Activated CD4-positive, alpha-beta T cell treated with anti-CD3 and anti-CD28 coated beads, Interleukin-2, amount 10 ng/mL, durations not matched to agents 7 days and 5 days (primary cell): Measurements from ENCODE around the gene NIPAL3. TPM values are rescaled to one million over a fixed set of nuclear protein-coding genes. Genes with fewer than 3 reads are reported as not detected.

Source experiments
- CTCF ChIA-PET: fragments of 350-600 bp; sonication (Branson Sonifier 250); formaldehyde crosslinking; loops from one replicate; lab custom pipeline; 2021; ENCODE audit warnings: antibody characterized with exemption; lab: Charles Lee
- POLR2A ChIA-PET: fragments of 350-600 bp; sonication (Branson Sonifier 250); formaldehyde crosslinking; loops from one replicate; lab custom pipeline; 2021; ENCODE audit warnings: antibody characterized with exemption; lab: Charles Lee
- DNase-seq: peaks from one replicate; pipeline ENCODE4 v3.0.0-alpha.2; 2020
- H3K27ac Mint-ChIP-seq: one replicate; pipeline ENCODE4 v1.8.0; 2021; ENCODE audit warnings: mild to moderate bottlenecking, moderate library complexity, mixed read lengths
- H3K27me3 Mint-ChIP-seq: one replicate; pipeline ENCODE4 v1.8.0; 2021; ENCODE audit warnings: mixed read lengths
- H3K36me3 Mint-ChIP-seq: one replicate; pipeline ENCODE4 v1.8.0; 2021; ENCODE audit warnings: low read depth, mixed read lengths
- H3K4me1 Mint-ChIP-seq: one replicate; pipeline ENCODE4 v1.8.0; 2021; ENCODE audit warnings: mixed read lengths
- H3K4me3 Mint-ChIP-seq: one replicate; pipeline ENCODE4 v1.8.0; 2021; ENCODE audit warnings: mild to moderate bottlenecking, moderate library complexity, mixed read lengths
- H3K9me3 Mint-ChIP-seq: one replicate; pipeline ENCODE4 v1.8.0; 2021; ENCODE audit warnings: mixed read lengths
- total RNA-seq, 2 experiments: library from RNA; stranded (reverse); gene quantifications; one replicate each; pipeline ENCODE4 v1.2.3, GENCODE V29; 2021

The NIPAL3 gene
- total RNA-seq, 2 experiments from 2014 or later: 72.8 to 78.1 TPM

- H3K27ac Mint-ChIP-seq: no peak overlapping the region
- ChIA-PET CTCF (interaction anchor here (0.6 to 1.3 kb wide), 2 partner anchors 13 to 158 kb away, joined by 3 read pairs; no protein-coding TSS in a partner anchor), POLR2A (no interaction called here)
- DNase-seq: no peak
- peaks cover 13% of the 10 kb centered on the region for H3K4me1 Mint-ChIP-seq
- H3K9me3 Mint-ChIP-seq: no peaks in the 10 kb centered on the region
- H3K4me3 Mint-ChIP-seq: no peak overlapping the region
- peaks cover 43% of the 10 kb centered on the region for H3K36me3 Mint-ChIP-seq
- no peaks in the 10 kb centered on the region for H3K27me3 Mint-ChIP-seq
Measured at GRCh38 chr1:24472527-24473251, 57.1 kb downstream of the NIPAL3 start.

GRCh38 chr1:24474193-24474592, 58.6 kb downstream of the NIPAL3 start:
- no peak overlapping the region for H3K27ac Mint-ChIP-seq
- CTCF ChIA-PET: interaction anchor here (0.8 kb wide), 1 partner anchor 10 kb away, joined by 3 read pairs; no protein-coding TSS in a partner anchor
- no peak for DNase-seq
- H3K9me3 Mint-ChIP-seq: no peaks in the 10 kb centered on the region
- no peak overlapping the region for H3K4me3 Mint-ChIP-seq
- POLR2A ChIA-PET: interaction anchor here (1.1 kb wide), 1 partner anchor 12 kb away, joined by 3 read pairs; no protein-coding TSS in a partner anchor
- H3K36me3 Mint-ChIP-seq: peaks cover 33% of the 10 kb centered on the region
- H3K4me1 Mint-ChIP-seq: peaks cover 13% of the 10 kb centered on the region
- no peaks in the 10 kb centered on the region for H3K27me3 Mint-ChIP-seq

GRCh38 chr1:24475700-24476099, 60.1 kb downstream of the NIPAL3 start:
- CTCF ChIA-PET: interaction anchor here (0.6 to 1.4 kb wide), 5 partner anchors 13 to 1281 kb away, joined by 3 to 6 read pairs (median 3); partner anchors contain the start of gene NIPAL3
- Mint-ChIP-seq H3K27me3 (no peaks in the 10 kb centered on the region), H3K4me1 (peaks cover 17% of the 10 kb centered on the region), H3K4me3 (no peak overlapping the region), H3K36me3 (peaks cover 24% of the 10 kb centered on the region), H3K9me3 (no peaks in the 10 kb centered on the region), H3K27ac (peak overlapping the region; percentile 25)
- DNase-seq: no peak
- POLR2A ChIA-PET: no interaction called here

GRCh38 chr1:24476571-24476970, 61.0 kb downstream of the NIPAL3 start:
- Mint-ChIP-seq H3K27me3 (no peaks in the 10 kb centered on the region), H3K4me1 (peaks cover 26% of the 10 kb centered on the region), H3K4me3 (no peak overlapping the region), H3K27ac (no peak overlapping the region), H3K9me3 (no peaks in the 10 kb centered on the region), H3K36me3 (peaks cover 19% of the 10 kb centered on the region)
- POLR2A ChIA-PET: interaction anchor here (0.6 kb wide), 1 partner anchor 763 kb away, joined by 6 read pairs; no protein-coding TSS in a partner anchor
- CTCF ChIA-PET: interaction anchor here (0.6 to 1.4 kb wide), 7 partner anchors 8 to 182 kb away, joined by 3 to 6 read pairs (median 4); no protein-coding TSS in a partner anchor
- no peak for DNase-seq

- H3K4me3 Mint-ChIP-seq: no peak overlapping the region
- ChIA-PET CTCF (interaction anchor here (1.4 kb wide), 2 partner anchors 13 to 14 kb away, joined by 4 to 6 read pairs; no protein-coding TSS in a partner anchor), POLR2A (no interaction called here)
- H3K4me1 Mint-ChIP-seq: peaks cover 33% of the 10 kb centered on the region
- no peak for DNase-seq
- no peaks in the 10 kb centered on the region for H3K27me3 Mint-ChIP-seq
- peaks cover 21% of the 10 kb centered on the region for H3K36me3 Mint-ChIP-seq
- H3K27ac Mint-ChIP-seq: peak overlapping the region; percentile 60
- no peaks in the 10 kb centered on the region for H3K9me3 Mint-ChIP-seq
Measured at GRCh38 chr1:24477309-24477708, 61.7 kb downstream of the NIPAL3 start.

- Mint-ChIP-seq H3K4me3 (peak overlapping the region; percentile 64), H3K36me3 (peaks cover 42% of the 10 kb centered on the region), H3K9me3 (peaks cover 3% of the 10 kb centered on the region), H3K27ac (peak overlapping the region; percentile 93), H3K4me1 (peaks cover 63% of the 10 kb centered on the region), H3K27me3 (no peaks in the 10 kb centered on the region)
- DNase-seq: peak; percentile 76
- ChIA-PET CTCF (interaction anchor here (0.9 to 2.5 kb wide), 5 partner anchors 10 to 88 kb away, joined by 3 to 9 read pairs (median 3); no protein-coding TSS in a partner anchor), POLR2A (interaction anchor here (1.1 kb wide), 1 partner anchor 22 kb away, joined by 5 read pairs; the partner anchor contains the start of gene RCAN3)
Measured at GRCh38 chr1:24481101-24481500, 65.5 kb downstream of the NIPAL3 start.

- ChIA-PET POLR2A (interaction anchor here (0.6 to 1.1 kb wide), 2 partner anchors 21 to 478 kb away, joined by 4 to 5 read pairs; partner anchors contain the start of gene RCAN3), CTCF (interaction anchor here (0.6 to 2.5 kb wide), 6 partner anchors 9 to 91 kb away, joined by 3 to 9 read pairs (median 4); partner anchors contain the start of gene NIPAL3)
- H3K4me1 Mint-ChIP-seq: peaks cover 69% of the 10 kb centered on the region
- H3K36me3 Mint-ChIP-seq: peaks cover 39% of the 10 kb centered on the region
- H3K9me3 Mint-ChIP-seq: peaks cover 3% of the 10 kb centered on the region
- H3K27ac Mint-ChIP-seq: peak overlapping the region; percentile 93
- H3K4me3 Mint-ChIP-seq: peak overlapping the region; percentile 64
- DNase-seq: peak; percentile 63
- no peaks in the 10 kb centered on the region for H3K27me3 Mint-ChIP-seq
Measured at GRCh38 chr1:24481843-24482610, 66.4 kb downstream of the NIPAL3 start.

GRCh38 chr1:24483441-24483840, 67.8 kb downstream of the NIPAL3 start:
- H3K4me1 Mint-ChIP-seq: peaks cover 78% of the 10 kb centered on the region
- CTCF ChIA-PET: interaction anchor here (0.6 to 1.7 kb wide), 5 partner anchors 18 to 91 kb away, joined by 3 to 5 read pairs (median 3); no protein-coding TSS in a partner anchor
- peak; percentile 57 for DNase-seq

GRCh38 chr1:24484199-24484598, 68.6 kb downstream of the NIPAL3 start:
- Mint-ChIP-seq H3K4me3 (no peak overlapping the region), H3K27me3 (no peaks in the 10 kb centered on the region), H3K4me1 (peaks cover 85% of the 10 kb centered on the region), H3K36me3 (peaks cover 39% of the 10 kb centered on the region), H3K27ac (peak overlapping the region; percentile 93), H3K9me3 (peaks cover 7% of the 10 kb centered on the region)
- ChIA-PET CTCF (interaction anchor here (0.7 to 1.7 kb wide), 5 partner anchors 17 to 69 kb away, joined by 3 to 5 read pairs (median 4); partner anchors contain the start of gene NIPAL3), POLR2A (no interaction called here)
- no peak for DNase-seq

More at GRCh38 chr1:24483441-24483840, 67.8 kb downstream of the NIPAL3 start:
- POLR2A ChIA-PET: no interaction called here
- Mint-ChIP-seq H3K9me3 (peaks cover 3% of the 10 kb centered on the region), H3K36me3 (peaks cover 40% of the 10 kb centered on the region), H3K27me3 (no peaks in the 10 kb centered on the region), H3K4me3 (peak overlapping the region; percentile 10), H3K27ac (peak overlapping the region; percentile 93)

GRCh38 chr1:24486331-24487065, 70.9 kb downstream of the NIPAL3 start:
- Mint-ChIP-seq H3K9me3 (peaks cover 7% of the 10 kb centered on the region), H3K27ac (peak overlapping the region; percentile 93), H3K4me1 (peaks cover 78% of the 10 kb centered on the region), H3K27me3 (no peaks in the 10 kb centered on the region), H3K36me3 (peaks cover 36% of the 10 kb centered on the region), H3K4me3 (peak overlapping the region; percentile 63)
- ChIA-PET POLR2A (interaction anchor here (0.6 to 1.9 kb wide), 6 partner anchors 12 to 761 kb away, joined by 3 to 15 read pairs (median 4); partner anchors contain the start of genes RCAN3 and RSRP1), CTCF (interaction anchor here (0.5 to 1.7 kb wide), 6 partner anchors 16 to 71 kb away, joined by 3 to 12 read pairs (median 3); partner anchors contain the start of genes NIPAL3 and RCAN3)
- peak; percentile 80 for DNase-seq

GRCh38 chr1:24487455-24487854, 71.9 kb downstream of the NIPAL3 start:
- H3K4me3 Mint-ChIP-seq: no peak overlapping the region
- peaks cover 32% of the 10 kb centered on the region for H3K36me3 Mint-ChIP-seq
- no peaks in the 10 kb centered on the region for H3K27me3 Mint-ChIP-seq
- no peak for DNase-seq
- ChIA-PET POLR2A (interaction anchor here (0.6 kb wide), 1 partner anchor 18 kb away, joined by 3 read pairs; no protein-coding TSS in a partner anchor), CTCF (no interaction called here)
- H3K4me1 Mint-ChIP-seq: peaks cover 75% of the 10 kb centered on the region
- peaks cover 7% of the 10 kb centered on the region for H3K9me3 Mint-ChIP-seq
- H3K27ac Mint-ChIP-seq: peak overlapping the region; percentile 93
